GM12874 (cell line): ENCODE results near the gene SLC6A20.

Source experiments
- CTCF ChIP-seq: IDR thresholded peaks from 2 replicates; pipeline ENCODE4 v1.5.1; 2011; ENCODE audit warnings: low read depth, mild to moderate bottlenecking, control low read depth, low read length, moderate library complexity; ENCODE audit not compliant: insufficient read depth

SLC6A20 gene

GRCh38 chr3:45785605-45786150 is 10.7 kb downstream of the SLC6A20 start:
- no peak for TF ChIP-seq CTCF

GRCh38 chr3:45783667-45784066 is 12.7 kb downstream of the SLC6A20 start:
- TF ChIP-seq CTCF, result no peak

GRCh38 chr3:45782381-45782780 is 14.0 kb downstream of the SLC6A20 start:
- TF ChIP-seq CTCF, result no peak

GRCh38 chr3:45781841-45782240 is 14.5 kb downstream of the SLC6A20 start:
- TF ChIP-seq CTCF, result no peak

GRCh38 chr3:45781271-45781670 is 15.1 kb downstream of the SLC6A20 start:
- no peak for TF ChIP-seq CTCF

GRCh38 chr3:45779746-45780735 is 16.3 kb downstream of the SLC6A20 start:
- no peak for TF ChIP-seq CTCF

- no peak for TF ChIP-seq CTCF
Observed at GRCh38 chr3:45778761-45779201, 17.6 kb downstream of the SLC6A20 start.
